GM13977 (cell line): ENCODE data around the gene HIC1.

Experiments used
- DNase-seq: peaks from one replicate; pipeline ENCODE4 v3.0.0; 2012; ENCODE audit warnings: low spot score
- in situ Hi-C: fragments of 300-500 bp; cut with MboI; formaldehyde crosslinking; loops from one replicate; pipeline ENCODE4 v1.12.0; 2022; ENCODE audit warnings: low sequenced_read_pairs, low pct_unique_long_range_greater_than_20kb, mixed read lengths, inconsistent platforms; ENCODE audit not compliant: unreplicated experiment
- TF ChIP-seq, protein P1 (sequence below): IDR thresholded peaks from 2 replicates; pipeline ENCODE4 v1.5.1; 2012; ENCODE audit warnings: mild to moderate bottlenecking, control low read depth; ENCODE audit not compliant: insufficient read depth; ENCODE audit errors: extremely low read depth, missing control alignments

HIC1 gene

DNA sequence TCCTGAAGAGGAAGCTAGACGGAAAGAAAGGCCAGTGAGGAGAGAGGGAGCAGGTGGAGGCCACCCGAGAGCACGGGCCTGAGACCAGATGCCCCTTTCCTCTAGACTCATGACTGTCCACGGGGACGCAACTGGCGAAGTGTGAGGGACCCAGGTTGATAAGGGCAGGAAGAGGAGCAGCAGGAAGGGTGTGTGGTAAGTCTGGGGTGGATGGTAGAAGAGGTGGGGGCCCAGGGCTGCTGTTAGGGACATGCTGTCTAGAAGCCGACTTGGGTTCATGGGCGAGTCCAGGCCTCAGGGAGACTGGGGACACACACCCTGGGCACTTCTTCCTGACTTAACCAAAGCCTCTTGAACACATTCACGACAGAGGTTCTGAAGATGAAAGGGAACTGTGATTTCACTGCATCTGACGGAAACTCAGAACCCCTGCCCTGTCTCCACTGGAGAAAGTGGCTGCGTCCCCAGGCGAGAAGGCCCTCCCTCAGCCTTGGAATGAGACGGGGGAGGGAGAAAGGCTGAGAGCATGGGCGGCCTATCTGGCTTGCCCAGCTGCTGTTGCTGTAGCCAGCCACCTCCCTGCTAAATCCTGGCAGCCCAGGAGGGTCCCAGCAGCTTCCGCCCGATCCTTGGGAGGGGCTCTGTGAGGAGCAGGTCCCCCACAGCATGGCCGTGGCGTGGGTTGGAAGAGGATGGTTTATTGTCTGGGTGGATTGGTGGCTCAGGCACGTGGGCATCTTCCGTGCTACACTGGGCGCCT lies 6.0 kb downstream of the HIC1 start:
- in situ Hi-C loops, result loop anchor here (10.0 kb wide), 1 partner anchor 184 kb away; no protein-coding TSS in a partner anchor
- DNase-seq, result no peak
- TF ChIP-seq, protein P1, sequence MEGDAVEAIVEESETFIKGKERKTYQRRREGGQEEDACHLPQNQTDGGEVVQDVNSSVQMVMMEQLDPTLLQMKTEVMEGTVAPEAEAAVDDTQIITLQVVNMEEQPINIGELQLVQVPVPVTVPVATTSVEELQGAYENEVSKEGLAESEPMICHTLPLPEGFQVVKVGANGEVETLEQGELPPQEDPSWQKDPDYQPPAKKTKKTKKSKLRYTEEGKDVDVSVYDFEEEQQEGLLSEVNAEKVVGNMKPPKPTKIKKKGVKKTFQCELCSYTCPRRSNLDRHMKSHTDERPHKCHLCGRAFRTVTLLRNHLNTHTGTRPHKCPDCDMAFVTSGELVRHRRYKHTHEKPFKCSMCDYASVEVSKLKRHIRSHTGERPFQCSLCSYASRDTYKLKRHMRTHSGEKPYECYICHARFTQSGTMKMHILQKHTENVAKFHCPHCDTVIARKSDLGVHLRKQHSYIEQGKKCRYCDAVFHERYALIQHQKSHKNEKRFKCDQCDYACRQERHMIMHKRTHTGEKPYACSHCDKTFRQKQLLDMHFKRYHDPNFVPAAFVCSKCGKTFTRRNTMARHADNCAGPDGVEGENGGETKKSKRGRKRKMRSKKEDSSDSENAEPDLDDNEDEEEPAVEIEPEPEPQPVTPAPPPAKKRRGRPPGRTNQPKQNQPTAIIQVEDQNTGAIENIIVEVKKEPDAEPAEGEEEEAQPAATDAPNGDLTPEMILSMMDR, result no peak

GRCh38 chr17:2061441-2061958 lies 6.6 kb downstream of the HIC1 start:
- TF ChIP-seq, protein P1, result no peak
- in situ Hi-C loops, result loop anchor here (10.0 kb wide), 1 partner anchor 183 kb away; no protein-coding TSS in a partner anchor
- no peak for DNase-seq

DNA sequence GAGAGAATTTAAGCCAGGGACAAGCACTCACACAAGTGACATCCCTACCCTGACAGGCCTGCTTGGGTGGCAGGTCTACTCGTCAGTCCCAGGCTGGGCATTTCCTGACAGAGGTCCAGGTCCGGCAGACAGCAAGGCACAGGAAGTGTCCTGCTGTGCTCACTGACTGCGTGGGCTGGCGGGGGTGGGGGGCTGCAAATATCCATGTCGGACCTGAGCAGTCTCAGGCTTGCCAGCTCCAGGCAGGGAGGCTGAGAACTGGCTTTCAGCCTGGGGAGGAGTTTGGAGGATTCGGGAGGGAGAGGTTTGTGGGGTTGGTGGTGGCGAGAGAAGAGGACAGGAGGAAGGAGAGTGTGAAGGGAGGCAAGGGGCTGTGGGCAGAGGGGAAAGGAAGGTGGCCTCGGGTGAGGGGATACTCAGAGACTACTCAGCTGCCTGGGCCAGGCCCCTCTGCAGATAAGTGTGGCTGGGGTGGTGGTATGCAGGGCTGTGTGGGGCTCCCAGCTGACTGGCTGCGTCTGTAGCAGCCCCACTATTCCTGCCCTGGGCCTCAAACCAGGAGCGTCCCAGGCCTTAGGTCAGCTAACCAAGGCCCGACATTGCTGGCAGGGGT lies 7.8 kb downstream of the HIC1 start:
- in situ Hi-C loops, result loop anchor here (10.0 kb wide), 1 partner anchor 182 kb away; no protein-coding TSS in a partner anchor
- TF ChIP-seq, protein P1, result no peak
- DNase-seq, result no peak

DNA sequence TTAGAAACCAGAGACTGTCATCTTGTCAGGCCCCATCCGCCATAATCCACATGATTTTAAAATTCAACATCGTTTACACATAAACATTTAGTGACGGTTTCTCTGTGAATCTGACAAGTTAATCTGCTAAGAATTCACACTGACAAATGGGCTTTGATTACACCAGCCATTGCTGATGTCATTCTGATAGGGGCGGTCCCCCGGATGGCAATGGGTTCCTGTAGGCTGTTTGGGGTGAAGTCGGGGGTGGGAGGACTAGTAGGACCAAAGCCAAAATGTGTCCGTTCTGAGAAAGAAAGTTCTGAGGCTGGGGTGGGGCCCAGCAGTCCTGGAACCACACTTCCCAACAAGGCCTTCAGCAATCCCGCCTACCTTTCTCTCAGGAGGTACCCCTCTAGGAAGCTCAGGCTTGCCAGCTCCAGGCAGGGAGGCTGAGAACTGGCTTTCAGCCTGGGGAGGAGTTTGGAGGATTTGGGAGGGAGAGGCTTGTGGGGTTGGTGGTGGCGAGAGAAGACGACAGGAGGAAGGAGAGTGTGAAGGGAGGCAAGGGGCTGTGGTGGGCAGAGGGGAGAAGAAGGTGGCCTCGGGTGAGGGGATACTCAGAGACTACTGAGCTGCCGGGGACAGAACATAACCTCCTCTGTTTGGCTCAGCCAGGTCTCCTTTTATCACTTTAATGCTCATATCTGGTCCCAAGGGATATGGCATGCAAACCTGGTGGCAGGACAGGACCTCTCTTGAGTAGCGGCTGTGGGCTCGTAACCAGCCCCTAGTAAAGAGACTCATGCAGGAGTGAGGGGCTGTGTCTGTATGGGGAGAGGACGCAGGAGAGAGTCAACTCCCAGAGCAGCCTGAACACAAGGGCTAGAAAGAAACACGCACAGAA lies 8.6 kb downstream of the HIC1 start:
- TF ChIP-seq, protein P1, result no peak
- DNase-seq, result no peak
- in situ Hi-C loops, result loop anchor here (10.0 kb wide), 1 partner anchor 181 kb away; no protein-coding TSS in a partner anchor

- in situ Hi-C loops, result loop anchor here (10.0 kb wide), 1 partner anchor 181 kb away; no protein-coding TSS in a partner anchor
- no peak for DNase-seq
- TF ChIP-seq, protein P1, result no peak
These were observed 9.2 kb downstream of the HIC1 start for GRCh38 chr17:2064147-2064489.

GRCh38 chr17:2064520-2064971 lies 9.6 kb downstream of the HIC1 start:
- in situ Hi-C loops, result loop anchor here (10.0 kb wide), 1 partner anchor 180 kb away; no protein-coding TSS in a partner anchor
- TF ChIP-seq, protein P1, result no peak
- no peak for DNase-seq
